Choroid plexus epithelial cell (primary cell): ENCODE data around the gene MSMB.
"Not testable (repeated sequence)": the region's sequence is repeated elsewhere in the genome, so short reads cannot be mapped to it uniquely, and the experiment has no call there.

Experiments
- DNase-seq: peaks from one replicate; pipeline ENCODE4 v3.0.0-alpha.2; 2010; ENCODE audit warnings: low read depth
- H3K4me3 ChIP-seq: 2 replicates; pipeline ENCODE4 v1.5.1; 2011; ENCODE audit warnings: low read depth, mild to moderate bottlenecking, control low read depth, low read length, moderate library complexity
- TF ChIP-seq, protein P1 (sequence below): conservative IDR thresholded peaks from 2 replicates; pipeline ENCODE4 v1.5.1; 2011; ENCODE audit warnings: low read depth, mild to moderate bottlenecking, control low read depth, inconsistent platforms, low read length, moderate library complexity

MSMB gene, protein sequence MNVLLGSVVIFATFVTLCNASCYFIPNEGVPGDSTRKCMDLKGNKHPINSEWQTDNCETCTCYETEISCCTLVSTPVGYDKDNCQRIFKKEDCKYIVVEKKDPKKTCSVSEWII

DNA sequence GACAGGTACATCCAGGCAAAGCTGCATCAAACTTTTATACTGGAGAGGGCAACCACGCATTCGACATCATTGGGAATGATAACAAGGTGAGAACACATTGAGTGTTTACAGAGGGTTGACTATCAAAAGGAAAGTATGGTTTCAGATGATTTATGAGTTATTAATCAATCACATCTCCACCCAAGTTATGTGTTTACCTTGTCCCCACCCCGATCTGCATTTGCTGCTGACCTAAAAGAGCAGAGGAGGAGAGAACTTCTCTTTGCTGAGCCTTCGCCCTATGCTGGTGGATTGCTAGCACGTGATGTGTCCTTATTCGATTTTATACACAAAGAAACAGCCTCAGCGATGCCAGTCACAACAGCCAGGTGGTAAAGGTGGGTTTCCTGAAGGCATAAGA lies at the start of gene MSMB:
TSS of gene MSMB (minus strand) at position 9 of the 400 bp plus-strand sequence. CDS start 32 bp downstream, outside the sequence.
- DNase-seq, result no peak
- H3K4me3 ChIP-seq, result no peak within 1 kb of the TSS
- TF ChIP-seq, protein P1, sequence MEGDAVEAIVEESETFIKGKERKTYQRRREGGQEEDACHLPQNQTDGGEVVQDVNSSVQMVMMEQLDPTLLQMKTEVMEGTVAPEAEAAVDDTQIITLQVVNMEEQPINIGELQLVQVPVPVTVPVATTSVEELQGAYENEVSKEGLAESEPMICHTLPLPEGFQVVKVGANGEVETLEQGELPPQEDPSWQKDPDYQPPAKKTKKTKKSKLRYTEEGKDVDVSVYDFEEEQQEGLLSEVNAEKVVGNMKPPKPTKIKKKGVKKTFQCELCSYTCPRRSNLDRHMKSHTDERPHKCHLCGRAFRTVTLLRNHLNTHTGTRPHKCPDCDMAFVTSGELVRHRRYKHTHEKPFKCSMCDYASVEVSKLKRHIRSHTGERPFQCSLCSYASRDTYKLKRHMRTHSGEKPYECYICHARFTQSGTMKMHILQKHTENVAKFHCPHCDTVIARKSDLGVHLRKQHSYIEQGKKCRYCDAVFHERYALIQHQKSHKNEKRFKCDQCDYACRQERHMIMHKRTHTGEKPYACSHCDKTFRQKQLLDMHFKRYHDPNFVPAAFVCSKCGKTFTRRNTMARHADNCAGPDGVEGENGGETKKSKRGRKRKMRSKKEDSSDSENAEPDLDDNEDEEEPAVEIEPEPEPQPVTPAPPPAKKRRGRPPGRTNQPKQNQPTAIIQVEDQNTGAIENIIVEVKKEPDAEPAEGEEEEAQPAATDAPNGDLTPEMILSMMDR, result no peak

DNA sequence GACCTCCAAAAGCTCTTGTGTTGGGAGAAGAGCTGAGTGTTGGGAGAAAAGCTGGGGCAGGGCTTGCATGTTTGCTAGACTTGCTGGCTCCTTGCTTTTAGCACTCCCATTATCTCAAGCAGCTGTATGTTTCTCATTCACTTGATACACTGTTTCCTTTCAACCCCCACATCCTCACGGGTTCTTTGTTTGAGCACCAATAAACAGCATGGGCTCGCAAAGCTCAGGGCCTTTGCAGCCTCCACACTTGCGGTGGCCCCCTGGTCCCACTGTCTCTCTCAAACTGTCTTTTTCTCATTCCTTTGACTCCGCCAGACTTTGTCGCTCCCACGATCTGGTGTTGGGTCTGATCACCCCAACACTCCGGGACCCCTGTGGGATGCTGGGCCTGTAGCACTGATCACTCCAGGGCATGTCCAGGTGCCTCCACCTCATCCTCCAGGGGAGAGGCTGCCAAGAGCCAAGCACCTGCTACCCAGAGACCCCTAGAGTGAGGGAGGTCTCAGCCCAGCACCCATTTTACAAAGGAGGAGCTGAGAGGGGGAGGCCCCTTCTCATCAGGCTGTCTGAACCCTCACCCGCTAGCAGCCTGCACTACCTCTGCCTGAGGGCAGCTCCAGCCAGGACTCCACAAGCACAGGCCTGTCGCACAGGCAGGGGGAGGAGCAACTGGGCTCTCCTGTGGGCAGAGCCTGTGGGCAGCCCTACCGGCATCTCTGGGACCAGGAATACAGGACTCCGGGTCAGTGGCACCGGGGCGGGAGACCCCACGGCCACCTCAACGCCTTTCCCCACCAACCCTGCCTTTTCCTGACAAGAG lies 49.1 kb upstream of the MSMB start:
- DNase-seq, result no peak
- TF ChIP-seq, protein P1, result no peak
- H3K4me3 ChIP-seq, result no peak overlapping the region

DNA sequence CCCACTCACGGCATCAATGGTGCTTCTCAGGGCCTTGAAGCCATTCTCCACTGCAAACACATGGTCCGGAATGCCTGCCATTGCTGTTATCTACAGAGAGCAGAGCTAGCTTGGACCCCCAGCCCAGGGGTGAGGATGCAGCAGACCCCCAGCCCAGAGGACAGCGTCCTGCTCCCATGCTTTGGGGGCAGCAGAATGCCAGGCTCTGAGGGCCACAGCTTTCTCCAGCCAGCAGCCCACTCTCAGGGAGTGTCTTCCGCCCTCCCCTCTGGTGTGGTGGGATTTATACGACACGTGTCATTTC lies 48.1 kb upstream of the MSMB start:
- TF ChIP-seq, protein P1, result no peak
- H3K4me3 ChIP-seq, result no peak overlapping the region
- DNase-seq, result no peak

DNA sequence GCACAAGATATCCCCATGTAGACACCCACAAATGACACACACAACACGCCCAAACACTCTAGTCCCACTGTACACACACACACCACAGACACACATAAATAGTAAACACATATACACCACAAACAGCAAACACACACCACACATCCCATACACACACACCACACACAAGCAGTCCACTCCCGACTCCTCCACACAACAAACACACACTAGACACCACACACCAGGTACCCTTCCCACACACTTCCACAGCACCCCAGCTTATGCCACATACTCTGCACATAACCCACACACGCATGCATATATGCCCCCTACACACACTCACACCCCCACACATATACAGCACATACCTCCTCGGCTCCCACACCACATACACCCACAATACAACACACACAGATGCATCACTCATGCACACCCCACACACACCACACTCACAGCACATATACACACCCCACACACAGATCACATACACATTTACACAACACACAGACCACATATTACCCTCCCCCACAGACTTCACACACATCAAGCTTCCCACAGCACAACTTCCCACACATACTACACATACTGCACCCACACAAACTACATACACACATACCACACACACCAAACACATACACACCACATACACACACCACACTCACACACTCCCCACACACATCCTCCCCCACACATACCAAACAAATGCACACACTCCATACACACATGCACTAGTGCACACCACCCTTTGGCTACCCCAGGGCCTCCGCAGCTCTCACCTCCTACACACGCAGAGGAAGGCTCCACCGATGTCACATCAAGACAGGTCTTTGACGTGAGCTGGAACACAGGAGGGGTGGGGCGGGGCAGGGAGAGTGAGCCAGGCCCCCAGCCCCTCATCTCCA lies 47.5 kb upstream of the MSMB start:
- DNase-seq, H3K4me3 ChIP-seq: not testable (repeated sequence)

DNA sequence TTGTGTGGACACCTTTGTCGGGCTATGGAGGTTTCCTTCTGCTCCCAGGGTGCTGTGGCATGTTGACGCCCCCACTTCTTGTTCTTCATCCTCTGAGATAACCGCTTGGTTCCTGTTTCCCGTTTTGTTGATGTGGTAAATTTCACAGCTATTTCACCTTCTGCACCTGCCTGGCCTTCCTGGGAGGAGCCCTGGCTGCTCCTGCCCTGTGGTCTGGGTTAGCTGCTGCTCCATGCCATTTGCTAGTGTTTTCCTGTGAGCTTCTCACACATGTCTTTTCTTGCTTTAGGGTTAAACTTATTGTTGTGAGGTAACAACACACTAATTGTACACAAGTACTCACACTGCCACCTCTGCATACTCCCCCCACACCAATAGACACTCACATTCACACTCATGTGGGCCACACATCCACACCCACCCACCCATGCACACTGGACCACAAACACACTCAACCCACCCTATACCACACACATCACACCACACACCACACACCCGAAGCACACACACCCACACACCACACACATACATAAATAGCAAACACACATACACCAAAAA lies 46.5 kb upstream of the MSMB start:
- no peak overlapping the region for H3K4me3 ChIP-seq
- TF ChIP-seq, protein P1, result no peak
- no peak for DNase-seq

DNA sequence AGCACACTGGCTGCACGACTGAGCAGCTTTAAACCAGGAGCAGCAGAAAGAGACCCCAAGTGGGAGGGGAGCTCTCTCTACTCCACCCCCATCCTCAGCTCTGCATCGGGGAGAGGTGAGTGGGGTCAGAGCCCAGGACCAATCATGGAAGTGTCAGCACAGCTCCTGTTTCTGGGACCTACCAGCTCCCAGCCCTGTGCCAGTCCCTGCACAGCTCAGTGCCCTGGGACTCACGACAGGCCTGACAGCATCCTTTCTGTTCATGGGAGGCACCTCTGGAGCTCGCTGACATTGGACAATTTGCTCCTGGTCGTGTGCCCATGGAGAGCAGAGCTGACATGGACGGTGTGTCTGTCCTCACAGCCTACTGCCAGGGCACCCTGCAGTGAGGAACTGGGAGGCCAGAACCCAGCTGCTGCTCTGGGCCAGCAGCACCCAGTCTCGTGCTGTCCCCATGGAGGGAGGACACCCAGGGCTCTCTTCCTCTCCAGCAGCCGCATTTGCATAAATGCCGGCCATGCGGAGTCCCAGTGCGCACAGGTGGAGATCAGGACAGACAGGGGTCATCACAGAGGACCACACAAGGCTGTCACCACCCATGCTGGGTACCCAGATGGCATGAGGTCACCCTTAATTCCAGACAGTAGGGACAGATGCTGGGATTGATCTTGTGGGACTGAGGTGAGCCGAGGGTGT lies 45.9 kb upstream of the MSMB start:
- TF ChIP-seq, protein P1, result no peak
- H3K4me3 ChIP-seq, result no peak overlapping the region
- no peak for DNase-seq
